ENCODE measurements around the gene UBE2E3. TPM values are rescaled to one million over a fixed set of nuclear protein-coding genes. Genes with fewer than 3 reads are reported as not detected.

The UBE2E3 gene
- total RNA-seq, 1 experiment from 2014 or later = 180 TPM

DNA sequence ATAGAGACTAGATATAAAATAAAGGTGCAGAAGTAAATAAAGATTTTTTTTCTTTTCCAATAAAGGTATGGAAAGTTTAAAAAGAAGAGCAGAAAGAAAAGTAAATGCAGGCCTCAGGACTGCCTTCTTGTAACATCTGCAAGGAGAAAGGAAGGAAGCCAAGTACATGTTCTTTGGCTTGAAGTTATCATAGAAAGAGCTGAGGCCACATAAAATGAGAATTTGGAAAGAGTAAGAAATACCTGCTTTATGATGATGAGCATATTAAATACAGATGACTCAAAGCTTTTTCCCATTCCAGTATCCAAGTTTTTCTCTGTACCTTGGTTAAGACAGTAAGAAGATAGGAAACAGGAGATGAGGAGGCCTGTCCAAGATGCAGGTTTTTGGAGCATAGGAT lies 25.3 kb upstream of the UBE2E3 start:
- Histone ChIP-seq H3K9me3 (ENCODE audit: insufficient read depth, low read depth) (no peaks in the 10 kb centered on the region; the same call in 1 of the 2 replicates), H3K36me3 (ENCODE audit: low read depth) (no peaks in the 10 kb centered on the region), H3K79me2 (ENCODE audit: low read depth) (no peaks in the 10 kb centered on the region), H3F3A (ENCODE audit: insufficient read depth, low read depth) (no peaks in the 10 kb centered on the region), H3K27me3 (ENCODE audit: insufficient read depth, low read depth) (no peaks in the 10 kb centered on the region), H3K4me2 (no peak overlapping the region), H3K27ac (no peak overlapping the region), H3K4me1 (replicated peaks; ENCODE audit: insufficient read depth) (no peaks in the 10 kb centered on the region), H4K20me1 (ENCODE audit: insufficient read depth) (no peaks in the 10 kb centered on the region), H3K9me2 (ENCODE audit: insufficient read depth) (no peaks in the 10 kb centered on the region), H2AFZ (no peak overlapping the region; the same call in 1 of the 2 replicates), H3K4me3 (no peak overlapping the region)
- intact Hi-C loops (cut with micrococcal nuclease; ENCODE audit: unreplicated experiment) = no loop called here
- TF ChIP-seq, protein P1, sequence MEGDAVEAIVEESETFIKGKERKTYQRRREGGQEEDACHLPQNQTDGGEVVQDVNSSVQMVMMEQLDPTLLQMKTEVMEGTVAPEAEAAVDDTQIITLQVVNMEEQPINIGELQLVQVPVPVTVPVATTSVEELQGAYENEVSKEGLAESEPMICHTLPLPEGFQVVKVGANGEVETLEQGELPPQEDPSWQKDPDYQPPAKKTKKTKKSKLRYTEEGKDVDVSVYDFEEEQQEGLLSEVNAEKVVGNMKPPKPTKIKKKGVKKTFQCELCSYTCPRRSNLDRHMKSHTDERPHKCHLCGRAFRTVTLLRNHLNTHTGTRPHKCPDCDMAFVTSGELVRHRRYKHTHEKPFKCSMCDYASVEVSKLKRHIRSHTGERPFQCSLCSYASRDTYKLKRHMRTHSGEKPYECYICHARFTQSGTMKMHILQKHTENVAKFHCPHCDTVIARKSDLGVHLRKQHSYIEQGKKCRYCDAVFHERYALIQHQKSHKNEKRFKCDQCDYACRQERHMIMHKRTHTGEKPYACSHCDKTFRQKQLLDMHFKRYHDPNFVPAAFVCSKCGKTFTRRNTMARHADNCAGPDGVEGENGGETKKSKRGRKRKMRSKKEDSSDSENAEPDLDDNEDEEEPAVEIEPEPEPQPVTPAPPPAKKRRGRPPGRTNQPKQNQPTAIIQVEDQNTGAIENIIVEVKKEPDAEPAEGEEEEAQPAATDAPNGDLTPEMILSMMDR (conservative IDR thresholded peaks at IDR 0.05) = no peak
- ChIA-PET CTCF (no interaction called here), POLR2A (ENCODE audit: unreplicated experiment) (no interaction called here)
- DNase-seq = no peak
- no TSS peak for BruUV-seq (replicated peaks)

DNA sequence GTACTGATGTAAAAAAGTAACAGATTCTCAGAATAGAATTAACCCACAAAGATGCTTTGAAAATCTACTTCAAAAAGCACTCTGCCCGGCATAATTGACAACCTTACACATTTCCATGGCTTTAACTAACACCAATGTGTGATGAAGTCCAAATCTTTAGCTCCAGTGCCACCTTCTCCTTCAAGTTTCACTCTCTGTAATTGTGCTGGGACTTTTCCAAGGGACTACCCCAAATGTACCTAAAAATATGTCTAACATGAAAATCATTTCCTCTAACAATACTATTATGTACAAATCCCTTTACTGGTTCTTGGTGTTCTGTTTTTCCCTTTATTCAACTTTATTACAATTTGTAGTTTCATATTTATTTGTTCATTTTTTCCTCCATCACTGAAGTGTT lies 20.6 kb upstream of the UBE2E3 start:
- Histone ChIP-seq H3F3A (ENCODE audit: insufficient read depth, low read depth) (no peaks in the 10 kb centered on the region), H3K9me3 (ENCODE audit: insufficient read depth, low read depth) (no peaks in the 10 kb centered on the region), H3K4me1 (replicated peaks; ENCODE audit: insufficient read depth) (no peaks in the 10 kb centered on the region), H3K4me3 (no peak overlapping the region), H3K9me2 (ENCODE audit: insufficient read depth) (no peaks in the 10 kb centered on the region), H3K4me2 (no peak overlapping the region), H2AFZ (0 out of 2 replicates have a peak overlapping the region, but pooled peaks have one; percentile 32), H3K27ac (no peak overlapping the region), H3K36me3 (ENCODE audit: low read depth) (no peaks in the 10 kb centered on the region), H4K20me1 (ENCODE audit: insufficient read depth) (no peaks in the 10 kb centered on the region), H3K79me2 (ENCODE audit: low read depth) (no peaks in the 10 kb centered on the region), H3K27me3 (ENCODE audit: insufficient read depth, low read depth) (no peaks in the 10 kb centered on the region)
- TF ChIP-seq, protein P1 (conservative IDR thresholded peaks at IDR 0.05) = no peak
- no peak for TF ChIP-seq EZH2 (IDR thresholded peaks at IDR 0.05; ENCODE audit: low read depth)
- ChIA-PET POLR2A (ENCODE audit: unreplicated experiment) (interaction anchor here (0.7 kb wide), 1 partner anchor 523 kb away, joined by 4 read pairs; no protein-coding TSS in a partner anchor), CTCF (no interaction called here)
- intact Hi-C loops (cut with micrococcal nuclease; ENCODE audit: unreplicated experiment) = no loop called here
- BruUV-seq (replicated peaks) = no TSS peak
- no peak for DNase-seq

DNA sequence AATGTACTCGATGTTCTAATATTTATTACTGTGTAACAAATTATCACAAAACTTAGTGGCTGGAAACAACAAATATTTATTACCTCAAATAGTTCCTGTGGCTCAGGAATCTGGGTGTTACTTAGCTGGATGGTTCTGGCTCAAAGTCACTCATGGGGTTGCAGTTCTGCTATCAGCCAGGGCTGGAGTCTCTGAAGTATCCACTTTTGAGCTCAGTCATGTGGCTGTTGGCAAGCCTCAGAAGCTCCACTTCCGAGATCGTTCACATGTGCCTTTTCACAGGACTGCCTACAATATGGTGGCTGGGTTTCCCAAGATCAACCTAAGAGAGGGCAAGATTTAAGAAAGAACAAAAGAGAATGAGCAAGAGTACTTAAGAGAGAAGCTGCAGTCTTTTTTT lies 19.4 kb upstream of the UBE2E3 start:
- Histone ChIP-seq H3K4me1 (replicated peaks; ENCODE audit: insufficient read depth) (no peaks in the 10 kb centered on the region), H3K4me3 (no peak overlapping the region), H3K79me2 (ENCODE audit: low read depth) (no peaks in the 10 kb centered on the region), H4K20me1 (ENCODE audit: insufficient read depth) (no peaks in the 10 kb centered on the region), H3K27me3 (ENCODE audit: insufficient read depth, low read depth) (no peaks in the 10 kb centered on the region), H3F3A (ENCODE audit: insufficient read depth, low read depth) (no peaks in the 10 kb centered on the region), H3K4me2 (no peak overlapping the region), H3K36me3 (ENCODE audit: low read depth) (no peaks in the 10 kb centered on the region), H2AFZ (no peak overlapping the region; the same call in 1 of the 2 replicates), H3K9me3 (ENCODE audit: insufficient read depth, low read depth) (no peaks in the 10 kb centered on the region; the same call in 1 of the 2 replicates), H3K27ac (no peak overlapping the region), H3K9me2 (ENCODE audit: insufficient read depth) (no peaks in the 10 kb centered on the region)
- TF ChIP-seq, protein P1 (conservative IDR thresholded peaks at IDR 0.05) = no peak
- no peak for TF ChIP-seq EZH2 (IDR thresholded peaks at IDR 0.05; ENCODE audit: low read depth)
- BruUV-seq (replicated peaks) = no TSS peak
- DNase-seq = no peak
- intact Hi-C loops (cut with micrococcal nuclease; ENCODE audit: unreplicated experiment) = no loop called here
- ChIA-PET CTCF (no interaction called here), POLR2A (ENCODE audit: unreplicated experiment) (no interaction called here)

Measured in PC-9 (cell line).